ENCODE results near the gene ATXN7L3.

GRCh38 chr17:44176257-44176656 lies 23.4 kb downstream of the ATXN7L3 start:
- no peak for TF ChIP-seq ZNF766 (CRISPR knock-in tag; conservative IDR thresholded peaks at IDR 0.05)
- no peak for TF ChIP-seq SIN3A (IDR thresholded peaks at IDR 0.05; ENCODE audit: borderline replicate concordance in 2 of 2, control insufficient read depth in 1 of 2, low read depth in 2 of 2, low read length in 2 of 2)
- no peak for TF ChIP-seq CTCF (IDR thresholded peaks at IDR 0.05 in 2 of 3, conservative IDR thresholded peaks at IDR 0.05 in 1 of 3; ENCODE audit: insufficient read depth in 2 of 3, low read depth in 1 of 3, low read length in 3 of 3)
- no peak for TF ChIP-seq L3MBTL2 (IDR thresholded peaks at IDR 0.05)
- TF ChIP-seq MXI1 (IDR thresholded peaks at IDR 0.05; ENCODE audit: low read depth, low read length): no peak
- no peak for TF ChIP-seq ZNF561 (CRISPR knock-in tag; conservative IDR thresholded peaks at IDR 0.05)
- TF ChIP-seq POLR2AphosphoS5 (IDR thresholded peaks at IDR 0.05; ENCODE audit: control insufficient read depth, insufficient read depth, low read depth, low read length): no peak
- TF ChIP-seq NFATC3 (IDR thresholded peaks at IDR 0.05): no peak
- no peak for TF ChIP-seq POLR2A (conservative IDR thresholded peaks at IDR 0.05)
- no peak for TF ChIP-seq ZNF174 (CRISPR knock-in tag; IDR thresholded peaks at IDR 0.05)
- no peak for TF ChIP-seq EZH2 (IDR thresholded peaks at IDR 0.05; ENCODE audit: borderline replicate concordance, low read depth, low read length)
- no peak for TF ChIP-seq MYNN (IDR thresholded peaks at IDR 0.05)
- TF ChIP-seq MYNN (CRISPR knock-in tag; IDR thresholded peaks at IDR 0.05): no peak

Data from K562 (cell line).